WTC11 (cell line): ENCODE results near the gene BTBD7. TPM values are rescaled to one million over a fixed set of nuclear protein-coding genes. Genes with fewer than 3 reads are reported as not detected.

Source experiments
- CREM ChIP-seq: sonication (generic); formaldehyde crosslinking; IDR thresholded peaks from 2 replicates; pipeline ENCODE4 v1.8.1; 2022; ENCODE audit warnings: mild to moderate bottlenecking, missing genetic modification reagents, moderate library complexity
- ETV6 ChIP-seq: sonication (generic); formaldehyde crosslinking; IDR thresholded peaks from 2 replicates; pipeline ENCODE4 v1.8.1; 2022; ENCODE audit warnings: mild to moderate bottlenecking, missing genetic modification reagents
- MYBL2 ChIP-seq: sonication (generic); formaldehyde crosslinking; IDR thresholded peaks from 2 replicates; pipeline ENCODE4 v1.8.1; 2023; ENCODE audit warnings: mild to moderate bottlenecking, moderate library complexity, missing genetic modification reagents
- total RNA-seq: library from RNA; stranded (reverse); gene quantifications from 3 replicates; pipeline ENCODE4 v1.2.3, GENCODE V29; 2021

Gene BTBD7
- total RNA-seq, 1 experiment from 2014 or later, result 34.1 TPM

DNA sequence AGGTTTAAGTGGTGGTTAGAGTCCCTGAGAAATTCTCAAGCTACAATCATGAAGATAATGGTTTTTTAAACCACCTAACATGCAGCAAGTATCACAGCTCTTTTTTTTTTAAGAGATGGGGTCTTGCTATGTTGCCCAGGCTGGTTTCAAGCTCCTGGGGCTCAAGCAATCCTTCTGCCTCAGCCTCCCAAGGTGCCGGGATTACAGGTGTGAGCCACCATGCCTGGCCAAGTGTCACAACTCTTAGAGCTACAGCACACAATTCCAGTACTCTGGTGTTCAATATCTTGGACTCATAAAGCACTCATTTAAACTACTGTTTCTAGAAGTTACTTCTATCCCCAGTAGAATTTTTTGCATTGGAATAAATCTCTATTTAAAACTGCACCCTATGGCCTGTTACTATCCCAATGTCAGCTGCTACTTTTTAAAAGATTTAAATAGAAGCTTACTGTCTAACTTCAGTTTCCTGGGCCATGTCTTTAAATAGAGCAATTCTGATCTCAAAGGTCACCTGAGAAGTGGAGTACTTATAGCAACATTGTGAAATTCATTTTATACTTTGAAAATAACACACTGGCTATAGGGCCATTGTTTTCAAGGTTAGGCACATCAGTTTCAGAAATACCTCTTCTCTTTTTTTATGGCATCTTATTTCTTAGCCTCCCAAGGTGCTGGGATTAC is 137.4 kb downstream of the BTBD7 start (continued):
- no peak for TF ChIP-seq ETV6 (CRISPR knock-in tag)
- TF ChIP-seq MYBL2 (CRISPR knock-in tag), result no peak
- no peak for TF ChIP-seq CREM (CRISPR knock-in tag)

Other genes with a start within 250 kb of the BTBD7 start
- gene ITPK1, start 217.1 kb downstream of the BTBD7 start, total RNA-seq, result 116 to 144 TPM (median 121 TPM) in 3 replicates
- 16.7 to 18.1 TPM (median 17.2 TPM) in 3 replicates for gene MOAP1, start 148.1 kb downstream of the BTBD7 start, total RNA-seq
- gene LYSET, start 147.7 kb downstream of the BTBD7 start, total RNA-seq, result 24.7 to 25.6 TPM (median 25.5 TPM) in 3 replicates
- gene GON7, start 126.0 kb downstream of the BTBD7 start, total RNA-seq, result 7.1 to 8.0 TPM (median 7.4 TPM) in 3 replicates
- 21.1 to 28.9 TPM (median 24.0 TPM) in 3 replicates for gene UBR7, start 125.8 kb downstream of the BTBD7 start, total RNA-seq
- gene COX8C, start 14.1 kb upstream of the BTBD7 start, total RNA-seq, result not detected in 3 replicates
- gene UNC79, start 97.9 kb upstream of the BTBD7 start, total RNA-seq, result 2.1 to 2.4 TPM (median 2.3 TPM) in 3 replicates